BJ (cell line): Measurements from ENCODE around the gene SH3GL3. TPM values are rescaled to one million over a fixed set of nuclear protein-coding genes. Genes with fewer than 3 reads are reported as not detected.

Experiments used
- CTCF ChIA-PET: fragments of 350-600 bp; formaldehyde crosslinking; extraction: SDS; loops from one replicate; lab custom pipeline; 2021; ENCODE audit warnings: antibody characterized with exemption, inconsistent platforms; lab: Yijun Ruan, JAX
- POLR2A ChIA-PET: fragments of 300-600 bp; sonication (Branson Sonifier 250); formaldehyde crosslinking; extraction: SDS; loops from one replicate; lab custom pipeline; 2021; ENCODE audit warnings: antibody characterized with exemption; lab: Charles Lee
- DNase-seq: peaks from one replicate; pipeline ENCODE4 v3.0.0-alpha.2; 2011; ENCODE audit warnings: low read depth
- H3K27me3 ChIP-seq: 2 replicates; pipeline ENCODE4 v1.6.0; 2011; ENCODE audit warnings: low read length; ENCODE audit not compliant: control insufficient read depth, insufficient read depth
- H3K36me3 ChIP-seq: 2 replicates; pipeline ENCODE4 v1.5.1; 2011; ENCODE audit warnings: low read length; ENCODE audit not compliant: control insufficient read depth, insufficient read depth
- H3K4me3 ChIP-seq: 2 replicates; pipeline ENCODE4 v1.5.1; 2011; ENCODE audit warnings: low read depth, mild to moderate bottlenecking, control low read depth, low read length
- CTCF ChIP-seq: IDR thresholded peaks from 2 replicates; pipeline ENCODE4 v1.5.1; 2011; ENCODE audit warnings: low read depth, mild to moderate bottlenecking, control low read depth, inconsistent platforms, low read length, moderate library complexity; ENCODE audit not compliant: insufficient read depth
- polyA plus RNA-seq: library from polyadenylated mRNA; depleted of rRNA; stranded (reverse); fragments of >200 nt; gene quantifications from 2 replicates; pipeline ENCODE4 v1.2.3, GENCODE V29; 2011

Gene SH3GL3
- polyA plus RNA-seq, 1 experiment: not detected

- peak; percentile 65 for TF ChIP-seq CTCF
- no peaks in the 10 kb centered on the region for H3K27me3 ChIP-seq
- no peak overlapping the region for H3K4me3 ChIP-seq
- no peaks in the 10 kb centered on the region for H3K36me3 ChIP-seq
- ChIA-PET POLR2A (no interaction called here), CTCF (interaction anchor here (0.7 to 2.6 kb wide), 8 partner anchors 10 to 561 kb away, joined by 3 to 20 read pairs (median 4); no protein-coding TSS in a partner anchor)
- DNase-seq: no peak
Observed at GRCh38 chr15:83571820-83572707, 124.9 kb downstream of the SH3GL3 start.

- Histone ChIP-seq H3K4me3 (no peak overlapping the region), H3K27me3 (no peaks in the 10 kb centered on the region), H3K36me3 (no peaks in the 10 kb centered on the region)
- TF ChIP-seq CTCF: no peak
- ChIA-PET POLR2A (no interaction called here), CTCF (interaction anchor here (1.0 kb wide), 1 partner anchor 563 kb away, joined by 3 read pairs; no protein-coding TSS in a partner anchor)
- DNase-seq: no peak
Observed at GRCh38 chr15:83574345-83574744, 127.2 kb downstream of the SH3GL3 start.

DNA sequence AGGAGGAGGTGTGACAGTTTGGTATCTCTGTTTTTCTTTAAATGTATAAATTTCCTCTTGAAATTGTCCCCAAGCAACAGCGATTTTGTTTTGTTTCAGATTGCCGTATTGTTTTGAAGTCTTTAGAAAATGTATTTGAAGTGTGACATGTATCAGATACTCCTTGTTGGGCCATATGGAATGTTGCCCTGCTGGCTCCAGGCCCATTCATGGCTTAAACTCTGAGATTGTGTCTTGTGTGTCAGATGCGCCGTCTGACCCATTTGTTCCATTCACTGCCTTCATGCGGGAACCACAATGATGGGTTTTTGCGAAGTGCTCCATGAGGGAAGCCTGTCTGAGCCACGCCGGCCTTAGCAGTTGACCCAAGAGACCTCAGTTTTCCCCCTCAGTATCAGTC, 131.6 kb downstream of the SH3GL3 start:
- no peak for DNase-seq

GRCh38 chr15:83581381-83581780, 134.2 kb downstream of the SH3GL3 start:
- no peak for TF ChIP-seq CTCF
- no peaks in the 10 kb centered on the region for H3K27me3 ChIP-seq
- CTCF ChIA-PET: no interaction called here
- H3K36me3 ChIP-seq: no peaks in the 10 kb centered on the region
- no peak overlapping the region for H3K4me3 ChIP-seq
- DNase-seq: no peak
- POLR2A ChIA-PET: no interaction called here

More for the DNA sequence above, 131.6 kb downstream of the SH3GL3 start:
- ChIA-PET POLR2A (no interaction called here), CTCF (interaction anchor here (1.1 to 1.4 kb wide), 2 partner anchors 13 kb away, joined by 3 to 5 read pairs; no protein-coding TSS in a partner anchor)
- Histone ChIP-seq H3K36me3 (no peaks in the 10 kb centered on the region), H3K27me3 (no peaks in the 10 kb centered on the region), H3K4me3 (no peak overlapping the region)
- no peak for TF ChIP-seq CTCF

DNA sequence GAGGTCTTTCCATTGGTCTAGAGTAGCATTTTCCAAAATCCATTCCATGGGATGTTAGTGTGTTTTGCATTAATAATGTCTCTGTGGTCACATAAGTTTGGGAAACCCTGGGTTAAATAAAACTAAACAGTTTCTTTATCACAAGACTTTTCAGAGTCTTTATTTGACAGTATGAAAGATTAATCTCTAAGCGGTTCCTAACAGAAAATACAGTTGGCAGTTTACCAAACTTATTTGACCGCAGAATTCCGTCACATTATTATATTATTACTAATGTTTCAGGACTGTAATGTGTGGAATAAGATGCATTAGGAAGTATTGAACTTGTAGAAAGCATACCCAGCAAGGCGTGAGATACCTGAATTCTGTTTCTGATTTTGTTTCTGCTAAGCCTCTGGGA, 135.2 kb downstream of the SH3GL3 start:
- no peak overlapping the region for H3K4me3 ChIP-seq
- POLR2A ChIA-PET: no interaction called here
- no peaks in the 10 kb centered on the region for H3K27me3 ChIP-seq
- H3K36me3 ChIP-seq: no peaks in the 10 kb centered on the region
- no peak for DNase-seq
- no peak for TF ChIP-seq CTCF
- CTCF ChIA-PET: no interaction called here
